HEK293T (cell line): ENCODE data around the gene CS.
"Not testable (repeated sequence)": the region's sequence is repeated elsewhere in the genome, so short reads cannot be mapped to it uniquely, and the experiment has no call there.

Experiments used
- CTCF ChIA-PET: fragments of 350-600 bp; formaldehyde crosslinking; extraction: SDS; loops from one replicate; lab custom pipeline; 2021; ENCODE audit warnings: antibody characterized with exemption, inconsistent platforms; lab: Yijun Ruan, JAX
- POLR2A ChIA-PET: fragments of 350-600 bp; formaldehyde crosslinking; extraction: SDS; loops from one replicate; lab custom pipeline; 2020; ENCODE audit warnings: antibody characterized with exemption, inconsistent platforms; lab: Yijun Ruan, JAX
- DNase-seq: peaks from one replicate; pipeline ENCODE4 v3.0.0; 2012; ENCODE audit warnings: mixed read lengths; ENCODE audit errors: extremely low spot score
- ARNT ChIP-seq: fragments of 450-650 bp; IDR thresholded peaks from 2 replicates; pipeline ENCODE4 v1.6.1; 2017; ENCODE audit warnings: mild to moderate bottlenecking
- BHLHE40 ChIP-seq: fragments of 450-650 bp; IDR thresholded peaks from 2 replicates; pipeline ENCODE4 v1.6.1; 2016; ENCODE audit warnings: mild to moderate bottlenecking, moderate library complexity, borderline replicate concordance
- CTBP1 ChIP-seq: fragments of 450-650 bp; IDR thresholded peaks from 2 replicates; pipeline ENCODE4 v1.6.1; 2016; ENCODE audit warnings: borderline replicate concordance
- ELF4 ChIP-seq: fragments of 450-650 bp; IDR thresholded peaks from 2 replicates; pipeline ENCODE4 v1.6.1; 2017; ENCODE audit warnings: antibody characterized with exemption
- FOXA1 ChIP-seq: fragments of 450-650 bp; IDR thresholded peaks from 2 replicates; pipeline ENCODE4 v1.6.1; 2016; ENCODE audit warnings: mild to moderate bottlenecking
- FOXK2 ChIP-seq: fragments of 450-650 bp; IDR thresholded peaks from 2 replicates; pipeline ENCODE4 v1.6.1; 2016; ENCODE audit warnings: mild to moderate bottlenecking
- FOXM1 ChIP-seq: fragments of 450-650 bp; IDR thresholded peaks from 2 replicates; pipeline ENCODE4 v1.6.1; 2017; ENCODE audit warnings: mild to moderate bottlenecking, borderline replicate concordance
- HDGF ChIP-seq: fragments of 450-650 bp; IDR thresholded peaks from 2 replicates; pipeline ENCODE4 v1.6.1; 2017; ENCODE audit warnings: antibody characterized with exemption, borderline replicate concordance
- L3MBTL2 ChIP-seq: fragments of 450-650 bp; conservative IDR thresholded peaks from 2 replicates; pipeline ENCODE4 v1.6.1; 2016; ENCODE audit warnings: mild to moderate bottlenecking
- LEF1 ChIP-seq: fragments of 450-650 bp; IDR thresholded peaks from 2 replicates; pipeline ENCODE4 v1.6.1; 2017; ENCODE audit warnings: mild to moderate bottlenecking, borderline replicate concordance
- NFRKB ChIP-seq: fragments of 450-650 bp; IDR thresholded peaks from 2 replicates; pipeline ENCODE4 v1.6.1; 2016; ENCODE audit warnings: mild to moderate bottlenecking, moderate library complexity
- SP1 ChIP-seq: fragments of 450-650 bp; IDR thresholded peaks from 2 replicates; pipeline ENCODE4 v1.6.1; 2017
- SUZ12 ChIP-seq: fragments of 450-650 bp; IDR thresholded peaks from 2 replicates; pipeline ENCODE4 v1.6.1; 2016; ENCODE audit warnings: mild to moderate bottlenecking
- TARDBP ChIP-seq: fragments of 450-650 bp; IDR thresholded peaks from 2 replicates; pipeline ENCODE4 v1.6.1; 2016
- ZNF384 ChIP-seq: fragments of 450-650 bp; IDR thresholded peaks from 2 replicates; pipeline ENCODE4 v1.6.1; 2016
- TF ChIP-seq, protein P1 (sequence below): fragments of 450-650 bp; IDR thresholded peaks from 2 replicates; pipeline ENCODE4 v1.6.1; 2016

Gene CS

DNA sequence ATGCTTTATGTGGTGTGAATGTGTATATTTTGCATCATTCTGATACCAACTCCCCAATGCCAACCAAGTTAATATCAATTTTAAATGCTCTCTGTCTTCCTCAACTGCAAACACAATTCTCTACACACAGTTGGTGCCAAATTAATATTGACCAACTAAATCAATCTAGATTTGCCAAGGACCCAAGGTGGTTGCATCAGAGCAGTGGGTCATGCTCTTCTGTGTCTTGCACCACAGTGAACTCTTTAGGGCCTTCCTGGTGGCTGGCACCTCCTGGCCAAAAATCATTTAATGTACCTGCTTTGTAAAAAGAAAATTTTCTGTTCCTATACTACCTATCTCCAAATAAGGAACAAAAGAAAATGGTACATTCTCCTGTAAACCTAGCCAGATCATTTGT is 19.3 kb downstream of the CS start:
- DNase-seq, result no peak
- CTCF ChIA-PET, result no interaction called here
- TF ChIP-seq ZNF384 (no peak), L3MBTL2 (no peak), FOXM1 (no peak), HDGF (no peak), BHLHE40 (no peak), ARNT (no peak), TARDBP (no peak), CTBP1 (no peak), ELF4 (no peak), FOXA1 (no peak), NFRKB (no peak), FOXK2 (no peak), SUZ12 (no peak), LEF1 (no peak), SP1 (no peak)
- TF ChIP-seq, protein P1, sequence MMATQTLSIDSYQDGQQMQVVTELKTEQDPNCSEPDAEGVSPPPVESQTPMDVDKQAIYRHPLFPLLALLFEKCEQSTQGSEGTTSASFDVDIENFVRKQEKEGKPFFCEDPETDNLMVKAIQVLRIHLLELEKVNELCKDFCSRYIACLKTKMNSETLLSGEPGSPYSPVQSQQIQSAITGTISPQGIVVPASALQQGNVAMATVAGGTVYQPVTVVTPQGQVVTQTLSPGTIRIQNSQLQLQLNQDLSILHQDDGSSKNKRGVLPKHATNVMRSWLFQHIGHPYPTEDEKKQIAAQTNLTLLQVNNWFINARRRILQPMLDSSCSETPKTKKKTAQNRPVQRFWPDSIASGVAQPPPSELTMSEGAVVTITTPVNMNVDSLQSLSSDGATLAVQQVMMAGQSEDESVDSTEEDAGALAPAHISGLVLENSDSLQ, result no peak
- POLR2A ChIA-PET, result no interaction called here

DNA sequence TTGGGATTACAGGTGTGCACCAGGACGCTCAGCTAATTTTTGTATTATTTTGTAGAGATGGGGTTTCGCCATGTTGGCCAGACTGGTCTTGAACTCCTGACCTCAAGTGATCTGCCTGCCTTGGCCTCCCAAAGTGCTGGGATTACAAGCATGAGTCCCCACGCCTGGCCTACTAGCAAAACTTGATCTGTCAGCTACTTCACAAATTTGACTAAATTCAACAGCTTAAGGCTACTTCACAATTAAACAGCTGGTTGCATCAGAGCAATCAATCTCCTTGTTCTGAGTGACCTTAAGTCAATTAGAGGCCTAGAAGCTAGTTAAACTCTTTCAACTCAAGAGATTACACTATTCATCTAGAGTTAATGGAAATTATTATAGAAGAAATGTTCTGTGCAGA is 21.2 kb downstream of the CS start:
- POLR2A ChIA-PET, result interaction anchor here (1.2 kb wide), 1 partner anchor 12 kb away, joined by 3 read pairs; the partner anchor contains the start of gene COQ10A
- CTCF ChIA-PET, result no interaction called here
- no peak for TF ChIP-seq FOXA1
- TF ChIP-seq ZNF384, result no peak
- TF ChIP-seq SP1, result no peak
- no peak for TF ChIP-seq FOXM1
- DNase-seq, result no peak

DNA sequence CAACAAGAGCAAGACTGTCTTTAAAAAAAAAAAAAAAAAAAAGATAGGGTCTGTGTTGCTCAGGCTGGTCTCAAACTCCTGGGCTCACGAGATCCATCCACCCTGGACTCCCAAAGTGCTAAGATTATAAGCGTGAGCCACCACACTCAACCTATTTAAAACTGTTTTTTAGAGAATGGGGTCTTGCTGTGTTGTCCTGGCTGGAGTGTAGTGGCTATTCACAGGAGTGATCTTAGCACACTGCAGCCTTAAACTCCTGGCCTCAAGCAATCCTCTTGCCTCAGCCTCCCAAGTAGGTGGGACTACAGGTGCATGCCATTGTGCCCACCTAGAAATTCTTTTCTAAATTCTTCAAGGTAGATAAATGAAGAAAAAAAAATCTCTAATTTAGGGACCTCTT is 25.8 kb downstream of the CS start:
- ChIA-PET POLR2A (no interaction called here), CTCF (no interaction called here)
- TF ChIP-seq LEF1 (no peak), HDGF (no peak), FOXM1 (no peak), FOXA1 (no peak), SUZ12 (no peak)
- TF ChIP-seq, protein P1, result no peak
- DNase-seq, result no peak

DNA sequence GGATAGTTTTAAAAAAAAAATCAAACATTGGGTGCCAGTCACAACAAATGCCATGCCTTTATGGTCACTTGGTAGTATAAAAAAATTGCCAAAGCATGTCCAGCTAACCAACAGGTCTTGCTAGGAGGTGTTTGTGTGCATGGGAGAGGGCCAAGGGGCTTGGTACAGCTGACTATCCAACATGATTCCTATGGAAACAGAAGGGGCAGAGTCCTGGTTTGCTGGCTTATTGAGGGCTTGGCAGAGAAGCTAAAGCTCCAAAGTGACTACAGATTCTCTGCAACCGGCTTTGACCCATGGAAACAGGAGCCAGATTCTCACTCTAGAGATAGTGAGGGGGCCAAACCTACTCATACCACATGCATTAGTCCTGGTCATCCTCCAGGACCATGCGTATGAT is 27.7 kb downstream of the CS start:
- CTCF ChIA-PET, result interaction anchor here (0.6 to 1.3 kb wide), 2 partner anchors 14 to 154 kb away, joined by 3 read pairs; partner anchors contain the start of genes ANKRD52 and ZC3H10
- POLR2A ChIA-PET, DNase-seq: not testable (repeated sequence)

DNA sequence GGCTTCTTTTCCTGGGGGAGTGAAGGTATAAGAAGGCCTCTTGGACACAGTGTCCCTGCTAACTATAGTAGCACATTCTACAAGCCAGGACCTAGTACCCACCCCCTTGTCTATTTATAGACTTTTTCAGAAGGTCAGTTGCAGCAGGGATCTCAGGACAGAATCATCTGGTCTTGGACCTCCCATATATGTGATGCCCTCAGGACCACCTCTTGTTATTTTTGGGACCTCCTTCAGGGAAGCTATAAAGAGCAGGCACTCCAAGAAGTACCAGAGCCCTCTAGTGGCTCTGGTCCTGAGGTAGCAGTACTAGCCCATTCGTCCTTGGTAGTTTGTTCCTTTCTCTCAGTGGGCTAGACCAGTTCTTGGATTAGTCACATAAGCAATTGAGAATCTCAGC is 29.1 kb downstream of the CS start:
- TF ChIP-seq NFRKB, result no peak
- ChIA-PET CTCF (interaction anchor here (1.3 kb wide), 1 partner anchor 13 kb away, joined by 3 read pairs; the partner anchor contains the start of gene ANKRD52), POLR2A (interaction anchor here (3.1 kb wide), 1 partner anchor 13 kb away, joined by 8 read pairs; the partner anchor contains the start of gene ANKRD52)
- peak; percentile 45 for DNase-seq

DNA sequence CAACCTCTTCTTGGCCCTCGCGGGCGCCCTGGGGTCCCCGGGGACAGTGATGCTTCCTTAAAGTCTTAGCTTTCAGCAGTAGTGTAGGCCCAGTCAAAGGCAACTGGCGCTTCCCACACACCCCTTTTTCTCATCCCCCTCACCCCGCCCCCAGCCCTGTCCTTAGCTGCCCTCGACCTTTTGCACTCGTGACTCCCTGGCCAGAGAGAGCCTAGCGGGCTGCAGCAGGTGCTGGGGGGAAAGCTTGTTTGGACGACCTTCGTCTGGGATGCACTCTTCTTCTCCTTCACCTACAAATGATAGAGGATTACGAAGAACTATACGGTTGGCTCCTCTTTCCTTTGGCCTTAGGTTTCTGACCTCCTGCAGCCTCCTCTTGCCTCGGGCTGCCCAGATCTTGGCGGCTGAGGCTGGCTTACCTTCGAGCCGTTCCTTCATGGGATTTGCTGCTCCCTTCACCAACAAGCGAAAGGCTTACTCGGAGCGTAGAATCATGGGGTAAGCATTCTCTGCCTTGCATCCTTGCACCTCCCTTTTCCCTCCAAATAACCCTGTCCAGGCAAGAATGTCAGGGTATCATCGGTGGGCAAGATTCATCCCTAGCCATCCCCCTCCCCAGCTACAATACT is 32.6 kb downstream of the CS start:
- DNase-seq, result no peak
- ChIA-PET POLR2A (interaction anchor here (1.0 to 3.0 kb wide), 10 partner anchors 11 to 197 kb away, joined by 3 to 17 read pairs (median 6); partner anchors contain the start of genes ANKRD52, CNPY2, RNF41 and SMARCC2), CTCF (interaction anchor here (1.0 to 1.2 kb wide), 2 partner anchors 9 to 196 kb away, joined by 3 to 6 read pairs; partner anchors contain the start of gene ANKRD52)
- no peak for TF ChIP-seq LEF1
- TF ChIP-seq NFRKB, result no peak
- no peak for TF ChIP-seq ZNF384
- TF ChIP-seq HDGF, result no peak
- TF ChIP-seq SUZ12, result no peak
- no peak for TF ChIP-seq BHLHE40
- no peak for TF ChIP-seq TARDBP
- no peak for TF ChIP-seq L3MBTL2
- no peak for TF ChIP-seq CTBP1
- no peak for TF ChIP-seq FOXA1
- no peak for TF ChIP-seq FOXM1
- no peak for TF ChIP-seq ARNT
- no peak for TF ChIP-seq FOXK2
- TF ChIP-seq, protein P1, result no peak
- no peak for TF ChIP-seq SP1
- TF ChIP-seq ELF4, result no peak
